ENCODE data around the gene ZMIZ1. TPM values are rescaled to one million over a fixed set of nuclear protein-coding genes. Genes with fewer than 3 reads are reported as not detected.

The ZMIZ1 gene
- polyA plus RNA-seq, 2 donors, result 29.2 to 29.7 TPM

DNA sequence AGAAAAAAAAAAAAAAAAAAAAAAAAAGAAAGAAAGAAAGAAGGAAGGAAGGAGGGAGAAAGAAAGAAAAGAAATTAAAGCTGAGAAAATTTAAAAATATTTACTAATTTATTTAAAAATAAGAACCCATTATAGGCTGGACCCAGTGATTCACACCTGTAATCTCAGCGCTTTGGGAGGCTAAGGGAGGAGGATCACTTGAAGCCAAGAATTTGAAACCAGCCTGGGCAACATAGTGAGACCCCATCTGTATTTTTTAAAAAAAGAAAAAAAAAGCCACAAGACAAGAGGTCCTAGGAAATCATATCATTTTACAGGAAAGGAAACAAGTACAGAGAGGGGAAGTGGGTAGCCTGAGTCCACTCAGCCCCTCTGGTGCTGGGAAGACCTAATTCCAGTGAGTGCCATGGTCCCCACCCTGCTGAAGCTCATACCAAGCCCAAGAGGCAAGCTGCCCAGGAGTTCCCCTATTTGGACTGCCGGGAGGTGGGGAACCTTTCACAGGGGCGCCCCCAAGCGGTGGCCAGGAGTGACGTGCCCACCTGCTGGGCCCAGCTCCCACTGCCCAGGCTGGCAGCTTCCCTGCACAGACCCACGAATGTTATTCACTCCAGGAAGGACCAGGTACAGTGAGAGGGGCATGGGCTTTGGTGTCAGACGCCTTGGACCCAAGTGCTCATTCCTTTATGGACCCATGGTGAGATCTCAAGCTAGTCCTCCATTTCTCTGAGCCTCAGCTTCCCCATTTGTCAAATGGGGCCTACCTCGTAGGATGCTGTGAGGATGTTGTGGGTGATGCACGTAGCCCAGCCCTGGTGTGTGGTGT is 133.6 kb downstream of the ZMIZ1 start:
- H3K9me3 ChIP-seq (ENCODE audit: control insufficient read depth in 2 of 2, insufficient read depth in 1 of 2, low read depth in 1 of 2, low read length in 1 of 2), result no peaks in the 10 kb centered on the region
- 56 to 68% methylated on average over 9 of the region's 9 CpGs for WGBS, 2 donors
- H3K4me3 ChIP-seq (ENCODE audit: low read depth in 1 of 2, low read length in 2 of 2), result no peak overlapping the region
- peaks cover 1 to 9% of the 10 kb centered on the region in 2 donors for H3K4me1 ChIP-seq (ENCODE audit: control insufficient read depth in 2 of 2, insufficient read depth in 2 of 2, low read length in 1 of 2)
- H3K36me3 ChIP-seq (ENCODE audit: control insufficient read depth in 2 of 2, insufficient read depth in 2 of 2, low read length in 1 of 2), result peaks cover 6 to 50% of the 10 kb centered on the region in 2 donors
- no peaks in the 10 kb centered on the region for H3K27me3 ChIP-seq (ENCODE audit: control insufficient read depth in 1 of 2, insufficient read depth in 2 of 2, low read length in 2 of 2)
- H3K27ac ChIP-seq (ENCODE audit: low read depth in 2 of 2, low read length in 1 of 2), result no peak overlapping the region

DNA sequence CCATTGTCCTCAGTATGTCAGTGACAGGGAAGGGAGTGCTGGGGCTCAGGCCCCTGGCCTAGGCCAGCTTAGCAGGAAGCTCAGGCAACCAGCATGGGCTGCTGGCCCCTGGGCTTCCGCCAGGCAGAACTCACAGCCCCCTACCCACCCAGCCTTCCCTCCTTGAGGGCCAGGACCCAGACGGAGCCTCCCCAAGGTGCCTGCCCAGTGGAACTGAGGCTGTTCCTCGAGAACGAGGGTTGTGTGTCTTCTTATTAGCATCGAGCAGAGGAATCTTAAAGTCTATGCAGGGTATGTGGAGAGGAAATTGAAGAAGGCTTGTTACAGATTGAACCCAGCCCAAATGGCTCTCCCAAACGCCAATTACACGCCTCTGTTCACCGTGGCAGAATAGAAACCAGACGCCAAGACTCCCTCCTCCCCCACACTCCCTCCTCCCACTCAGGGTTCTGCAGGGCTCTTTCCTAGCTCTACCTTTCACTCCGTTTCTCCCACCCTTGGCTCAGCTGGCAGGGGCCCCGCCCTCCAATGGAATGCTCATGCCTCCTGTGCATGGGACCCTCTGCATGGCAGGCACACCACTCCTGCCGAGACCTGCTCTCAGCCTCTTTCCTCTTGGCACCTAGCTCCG is 134.4 kb downstream of the ZMIZ1 start:
- H3K4me3 ChIP-seq (ENCODE audit: low read depth in 1 of 2, low read length in 2 of 2), result no peak overlapping the region
- H3K27me3 ChIP-seq (ENCODE audit: control insufficient read depth in 1 of 2, insufficient read depth in 2 of 2, low read length in 2 of 2), result no peaks in the 10 kb centered on the region
- 51 to 59% methylated on average over 13 of the region's 13 CpGs for WGBS, 2 donors
- peaks cover 4 to 9% of the 10 kb centered on the region in 2 donors for H3K4me1 ChIP-seq (ENCODE audit: control insufficient read depth in 2 of 2, insufficient read depth in 2 of 2, low read length in 1 of 2)
- H3K9me3 ChIP-seq (ENCODE audit: control insufficient read depth in 2 of 2, insufficient read depth in 1 of 2, low read depth in 1 of 2, low read length in 1 of 2), result no peaks in the 10 kb centered on the region
- H3K36me3 ChIP-seq (ENCODE audit: control insufficient read depth in 2 of 2, insufficient read depth in 2 of 2, low read length in 1 of 2), result peaks cover 8 to 55% of the 10 kb centered on the region in 2 donors
- H3K27ac ChIP-seq (ENCODE audit: low read depth in 2 of 2, low read length in 1 of 2), result no peak overlapping the region

DNA sequence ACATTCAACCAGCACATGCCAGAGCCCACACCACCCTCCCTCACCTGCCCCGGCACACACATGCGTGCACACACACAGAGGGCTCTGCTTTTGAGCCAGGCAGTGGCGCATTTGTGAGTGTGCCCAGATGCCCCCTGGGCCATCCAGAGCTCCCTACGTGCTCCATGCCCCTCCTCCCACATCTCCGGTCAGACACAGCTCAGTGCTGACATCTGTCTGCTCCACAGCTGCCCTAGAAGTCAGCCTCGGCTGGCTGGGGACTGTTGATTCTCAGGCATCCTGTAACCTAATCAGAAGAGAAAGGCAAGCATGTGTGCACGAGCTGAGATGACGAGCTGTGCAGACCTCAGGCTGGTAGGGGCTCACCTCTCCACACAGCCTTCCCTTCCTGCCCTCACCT is 135.1 kb downstream of the ZMIZ1 start:
- H3K4me1 ChIP-seq (ENCODE audit: control insufficient read depth in 2 of 2, insufficient read depth in 2 of 2, low read length in 1 of 2), result peaks cover 4 to 9% of the 10 kb centered on the region in 2 donors
- no peaks in the 10 kb centered on the region for H3K27me3 ChIP-seq (ENCODE audit: control insufficient read depth in 1 of 2, insufficient read depth in 2 of 2, low read length in 2 of 2)
- peaks cover 11 to 61% of the 10 kb centered on the region in 2 donors for H3K36me3 ChIP-seq (ENCODE audit: control insufficient read depth in 2 of 2, insufficient read depth in 2 of 2, low read length in 1 of 2)
- H3K9me3 ChIP-seq (ENCODE audit: control insufficient read depth in 2 of 2, insufficient read depth in 1 of 2, low read depth in 1 of 2, low read length in 1 of 2), result no peaks in the 10 kb centered on the region
- H3K4me3 ChIP-seq (ENCODE audit: low read depth in 1 of 2, low read length in 2 of 2), result no peak overlapping the region
- WGBS, 2 donors, result 59 to 61% methylated on average over 8 of the region's 8 CpGs
- H3K27ac ChIP-seq (ENCODE audit: low read depth in 2 of 2, low read length in 1 of 2), result no peak overlapping the region

DNA sequence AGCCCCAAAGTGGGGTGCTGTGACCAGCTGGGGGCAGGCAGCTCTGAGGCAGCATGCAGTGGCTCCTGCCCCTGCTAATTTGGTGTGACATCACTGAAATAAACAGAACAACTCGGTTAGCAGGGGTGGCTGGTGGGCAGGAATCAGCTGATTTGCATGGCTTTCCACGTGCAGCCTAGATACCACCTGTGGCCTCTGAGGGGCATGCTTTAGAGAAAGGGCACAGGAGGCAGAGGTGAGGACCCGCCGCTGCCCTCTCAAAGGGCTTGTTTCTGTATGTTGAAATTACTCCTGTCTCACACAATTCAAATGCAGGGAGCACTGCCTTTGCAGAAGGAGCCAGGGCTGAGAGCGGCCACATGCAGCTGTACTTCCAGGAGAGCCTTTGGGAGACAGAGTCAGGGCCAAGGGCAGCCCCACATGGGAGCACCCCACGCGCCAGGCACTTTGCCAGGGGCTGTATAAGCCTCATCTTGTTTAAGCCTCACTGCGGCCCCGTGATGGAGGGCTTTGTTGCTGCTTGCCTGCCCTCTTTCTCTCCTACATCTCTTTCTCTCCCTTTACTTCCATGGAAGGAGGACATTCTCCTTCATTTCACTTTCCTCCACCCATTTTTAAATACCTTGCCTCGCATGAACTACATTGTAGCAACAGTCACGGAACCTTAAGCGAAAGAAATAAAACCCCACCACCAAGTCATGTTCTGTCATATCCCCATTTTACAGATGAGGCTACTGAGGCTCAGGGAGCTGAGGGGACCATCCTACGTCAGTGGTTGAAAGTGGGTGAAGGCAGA is 137.7 kb downstream of the ZMIZ1 start:
- no peaks in the 10 kb centered on the region for H3K9me3 ChIP-seq (ENCODE audit: control insufficient read depth in 2 of 2, insufficient read depth in 1 of 2, low read depth in 1 of 2, low read length in 1 of 2)
- H3K4me1 ChIP-seq (ENCODE audit: control insufficient read depth in 2 of 2, insufficient read depth in 2 of 2, low read length in 1 of 2), result peaks cover 4 to 9% of the 10 kb centered on the region in 2 donors
- no peak overlapping the region for H3K27ac ChIP-seq (ENCODE audit: low read depth in 2 of 2, low read length in 1 of 2)
- H3K27me3 ChIP-seq (ENCODE audit: control insufficient read depth in 1 of 2, insufficient read depth in 2 of 2, low read length in 2 of 2), result no peaks in the 10 kb centered on the region
- no peak overlapping the region for H3K4me3 ChIP-seq (ENCODE audit: low read depth in 1 of 2, low read length in 2 of 2)
- peaks cover 16 to 85% of the 10 kb centered on the region in 2 donors for H3K36me3 ChIP-seq (ENCODE audit: control insufficient read depth in 2 of 2, insufficient read depth in 2 of 2, low read length in 1 of 2)
- WGBS, 2 donors, result 49 to 72% methylated on average over 13 of the region's 13 CpGs

DNA sequence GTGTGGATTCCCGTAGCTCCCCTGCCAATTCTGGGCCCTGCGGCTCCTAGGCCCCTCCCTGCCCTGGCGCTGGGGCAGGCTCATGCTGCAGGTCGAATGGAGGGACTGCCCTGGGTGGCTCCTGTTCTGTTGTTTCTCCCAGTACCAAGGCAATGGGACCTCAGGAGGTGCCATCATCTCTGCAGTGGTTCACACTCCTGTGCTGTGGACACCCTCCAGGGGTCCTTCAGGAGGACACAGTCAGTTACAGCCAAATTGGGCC is 138.3 kb downstream of the ZMIZ1 start:
- Histone ChIP-seq H3K4me3 (ENCODE audit: low read depth in 1 of 2, low read length in 2 of 2) (no peak overlapping the region), H3K4me1 (ENCODE audit: control insufficient read depth in 2 of 2, insufficient read depth in 2 of 2, low read length in 1 of 2) (peaks cover 4 to 9% of the 10 kb centered on the region in 2 donors), H3K27ac (ENCODE audit: low read depth in 2 of 2, low read length in 1 of 2) (no peak overlapping the region), H3K27me3 (ENCODE audit: control insufficient read depth in 1 of 2, insufficient read depth in 2 of 2, low read length in 2 of 2) (no peaks in the 10 kb centered on the region), H3K36me3 (ENCODE audit: control insufficient read depth in 2 of 2, insufficient read depth in 2 of 2, low read length in 1 of 2) (peaks cover 16 to 84% of the 10 kb centered on the region in 2 donors), H3K9me3 (ENCODE audit: control insufficient read depth in 2 of 2, insufficient read depth in 1 of 2, low read depth in 1 of 2, low read length in 1 of 2) (no peaks in the 10 kb centered on the region)
- 59 to 68% methylated on average over 4 of the region's 4 CpGs for WGBS, 2 donors

DNA sequence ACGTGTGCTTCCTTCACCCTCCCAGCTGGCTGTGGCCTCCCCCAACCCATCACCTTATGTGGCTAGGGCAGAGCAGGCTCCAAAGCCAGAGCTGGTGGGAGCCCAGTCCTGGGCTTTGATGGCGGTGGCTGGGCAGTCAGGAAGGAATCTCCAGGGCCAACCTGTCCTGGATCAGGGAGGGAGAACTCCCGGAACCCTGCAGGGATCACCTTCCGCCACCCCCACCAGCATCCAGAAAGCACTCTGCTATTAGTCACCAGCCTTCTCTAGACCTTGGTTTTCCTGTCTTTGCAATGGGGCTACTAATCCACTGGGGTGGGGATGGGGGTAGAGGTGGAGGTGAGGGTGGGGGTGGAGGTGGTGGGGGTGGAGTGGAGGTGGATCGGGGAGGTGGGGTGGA is 139.0 kb downstream of the ZMIZ1 start:
- H3K27me3 ChIP-seq (ENCODE audit: control insufficient read depth in 1 of 2, insufficient read depth in 2 of 2, low read length in 2 of 2), result no peaks in the 10 kb centered on the region
- no peak overlapping the region for H3K4me3 ChIP-seq (ENCODE audit: low read depth in 1 of 2, low read length in 2 of 2)
- no peaks in the 10 kb centered on the region for H3K9me3 ChIP-seq (ENCODE audit: control insufficient read depth in 2 of 2, insufficient read depth in 1 of 2, low read depth in 1 of 2, low read length in 1 of 2)
- WGBS, 2 donors, result 78 to 86% methylated on average over 5 of the region's 5 CpGs
- peaks cover 16 to 81% of the 10 kb centered on the region in 2 donors for H3K36me3 ChIP-seq (ENCODE audit: control insufficient read depth in 2 of 2, insufficient read depth in 2 of 2, low read length in 1 of 2)
- no peak overlapping the region for H3K27ac ChIP-seq (ENCODE audit: low read depth in 2 of 2, low read length in 1 of 2)
- peaks cover 4 to 8% of the 10 kb centered on the region in 2 donors for H3K4me1 ChIP-seq (ENCODE audit: control insufficient read depth in 2 of 2, insufficient read depth in 2 of 2, low read length in 1 of 2)

DNA sequence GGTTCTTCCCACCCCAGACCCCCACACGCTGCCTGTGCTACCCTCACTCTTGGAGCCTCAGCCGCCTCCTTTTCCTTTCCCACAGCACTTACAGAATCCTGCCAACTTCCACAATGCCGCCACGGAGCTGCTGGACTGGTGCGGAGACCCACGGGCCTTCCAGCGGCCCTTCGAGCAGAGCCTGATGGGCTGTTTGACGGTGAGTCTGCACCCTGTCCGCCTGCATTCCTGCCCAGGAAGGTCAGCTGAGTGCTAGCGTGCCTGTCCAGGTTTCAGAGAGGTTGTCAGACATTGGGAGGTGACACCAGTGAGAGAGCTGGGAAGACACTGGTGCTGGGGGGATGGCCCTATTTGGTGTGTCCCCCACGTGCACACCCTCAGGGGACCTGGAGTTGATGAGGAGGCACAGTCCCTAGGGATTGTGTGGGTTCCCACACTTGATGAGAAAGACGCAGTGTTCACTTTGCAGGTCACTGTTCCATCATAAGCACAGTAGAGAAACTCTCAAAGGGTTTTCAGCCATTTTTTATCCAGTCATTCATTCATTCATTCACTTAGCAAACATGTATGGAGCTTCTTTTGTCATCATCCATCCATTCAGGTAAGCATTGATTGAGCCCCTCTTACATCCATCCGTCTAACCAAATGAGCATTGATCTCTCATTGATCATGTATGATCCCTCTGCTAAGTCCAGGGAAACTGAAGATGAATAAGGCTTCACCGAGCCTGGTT is 139.7 kb downstream of the ZMIZ1 start:
- 92% methylated on average over 15 of the region's 15 CpGs for WGBS, 2 donors
- H3K27ac ChIP-seq (ENCODE audit: low read depth in 2 of 2, low read length in 1 of 2), result no peak overlapping the region
- no peaks in the 10 kb centered on the region for H3K27me3 ChIP-seq (ENCODE audit: control insufficient read depth in 1 of 2, insufficient read depth in 2 of 2, low read length in 2 of 2)
- H3K4me1 ChIP-seq (ENCODE audit: control insufficient read depth in 2 of 2, insufficient read depth in 2 of 2, low read length in 1 of 2), result peaks cover 4% of the 10 kb centered on the region in 2 donors
- H3K9me3 ChIP-seq (ENCODE audit: control insufficient read depth in 2 of 2, insufficient read depth in 1 of 2, low read depth in 1 of 2, low read length in 1 of 2), result no peaks in the 10 kb centered on the region
- no peak overlapping the region for H3K4me3 ChIP-seq (ENCODE audit: low read depth in 1 of 2, low read length in 2 of 2)
- peaks cover 10 to 81% of the 10 kb centered on the region in 2 donors for H3K36me3 ChIP-seq (ENCODE audit: control insufficient read depth in 2 of 2, insufficient read depth in 2 of 2, low read length in 1 of 2)

DNA sequence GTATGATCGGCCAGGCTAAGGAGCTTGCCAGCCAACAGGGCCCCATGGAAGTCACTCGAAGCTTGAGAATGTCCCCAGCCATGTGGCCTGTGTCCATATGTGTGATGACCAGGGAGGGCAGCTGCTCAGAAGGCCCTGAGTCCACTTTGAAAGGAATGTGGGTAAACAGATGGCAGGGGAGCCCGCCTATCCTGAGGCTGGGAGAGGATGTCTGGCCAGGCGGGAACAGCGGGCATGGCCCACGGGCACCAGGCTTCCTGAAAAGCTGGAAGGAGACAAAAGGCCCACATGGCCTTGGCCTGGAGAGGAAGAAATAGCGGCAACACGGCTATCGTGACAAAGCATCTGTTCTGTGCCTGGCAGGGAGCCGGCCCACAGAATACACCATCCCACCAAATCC is 140.6 kb downstream of the ZMIZ1 start:
- no peak overlapping the region for H3K4me3 ChIP-seq (ENCODE audit: low read depth in 1 of 2, low read length in 2 of 2)
- peaks cover 4% of the 10 kb centered on the region in 2 donors for H3K4me1 ChIP-seq (ENCODE audit: control insufficient read depth in 2 of 2, insufficient read depth in 2 of 2, low read length in 1 of 2)
- H3K27me3 ChIP-seq (ENCODE audit: control insufficient read depth in 1 of 2, insufficient read depth in 2 of 2, low read length in 2 of 2), result no peaks in the 10 kb centered on the region
- 72 to 81% methylated on average over 10 of the region's 10 CpGs for WGBS, 2 donors
- H3K36me3 ChIP-seq (ENCODE audit: control insufficient read depth in 2 of 2, insufficient read depth in 2 of 2, low read length in 1 of 2), result peaks cover 15 to 74% of the 10 kb centered on the region in 2 donors
- no peaks in the 10 kb centered on the region for H3K9me3 ChIP-seq (ENCODE audit: control insufficient read depth in 2 of 2, insufficient read depth in 1 of 2, low read depth in 1 of 2, low read length in 1 of 2)
- no peak overlapping the region for H3K27ac ChIP-seq (ENCODE audit: low read depth in 2 of 2, low read length in 1 of 2)

DNA sequence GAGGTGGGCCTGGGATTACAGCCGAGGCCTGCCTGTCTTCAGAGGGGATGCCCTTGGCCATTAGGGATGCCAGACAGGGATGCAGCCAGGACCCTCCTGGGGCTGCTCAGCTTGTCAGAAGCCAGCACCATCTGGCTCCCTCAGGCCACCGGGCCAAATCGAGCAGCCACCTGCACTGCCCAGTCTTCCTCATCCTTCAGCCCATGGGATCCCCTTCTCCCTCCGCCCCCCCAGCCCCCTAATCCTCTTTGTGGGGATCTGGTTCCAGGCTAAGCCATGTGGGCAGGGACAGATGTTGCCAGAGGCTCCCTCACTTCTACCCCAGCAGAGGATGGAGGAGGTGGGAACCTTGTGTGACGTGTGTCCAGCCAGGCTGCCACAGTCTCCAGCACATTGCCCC is 141.1 kb downstream of the ZMIZ1 start:
- Histone ChIP-seq H3K4me3 (ENCODE audit: low read depth in 1 of 2, low read length in 2 of 2) (no peak overlapping the region), H3K4me1 (ENCODE audit: control insufficient read depth in 2 of 2, insufficient read depth in 2 of 2, low read length in 1 of 2) (peaks cover 4% of the 10 kb centered on the region in 2 donors), H3K9me3 (ENCODE audit: control insufficient read depth in 2 of 2, insufficient read depth in 1 of 2, low read depth in 1 of 2, low read length in 1 of 2) (no peaks in the 10 kb centered on the region), H3K27ac (ENCODE audit: low read depth in 2 of 2, low read length in 1 of 2) (no peak overlapping the region), H3K27me3 (ENCODE audit: control insufficient read depth in 1 of 2, insufficient read depth in 2 of 2, low read length in 2 of 2) (no peaks in the 10 kb centered on the region), H3K36me3 (ENCODE audit: control insufficient read depth in 2 of 2, insufficient read depth in 2 of 2, low read length in 1 of 2) (peaks cover 15 to 71% of the 10 kb centered on the region in 2 donors)
- WGBS, 2 donors, result 91 to 98% methylated on average over 5 of the region's 5 CpGs

Measured in esophagus (tissue), 2 donors.